Measurements from ENCODE around the gene GNS. TPM values are rescaled to one million over a fixed set of nuclear protein-coding genes. Genes with fewer than 3 reads are reported as not detected.
A peak's percentile ranks its signal among the peaks of the same experiment; 100 is the strongest.
"Not testable (repeated sequence)": the region's sequence is repeated elsewhere in the genome, so short reads cannot be mapped to it uniquely, and the experiment has no call there.

Gene GNS
- polyA plus RNA-seq, 5 donors: 60.6 to 104 (median 91.7) TPM

DNA sequence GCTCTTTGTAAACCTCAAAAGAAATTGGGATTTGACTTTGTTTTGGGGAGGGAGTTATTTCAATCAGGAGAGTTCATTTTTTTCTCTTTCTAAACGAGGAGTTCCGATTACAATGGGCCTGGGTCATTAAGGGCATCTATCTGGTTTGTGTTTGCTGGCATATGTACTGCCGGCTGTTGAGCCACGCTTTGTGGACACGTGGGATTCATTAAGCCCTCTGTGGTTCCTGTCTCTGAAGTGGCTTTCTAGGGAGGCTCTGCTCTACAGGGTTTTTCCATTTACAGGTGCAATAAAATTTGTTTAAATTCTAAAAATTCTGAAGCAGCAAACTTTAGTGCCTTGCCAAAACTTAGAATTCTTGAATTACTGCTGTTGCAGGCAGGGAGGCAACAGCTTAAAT is 57.9 kb downstream of the GNS start:
- no peak for DNase-seq

DNA sequence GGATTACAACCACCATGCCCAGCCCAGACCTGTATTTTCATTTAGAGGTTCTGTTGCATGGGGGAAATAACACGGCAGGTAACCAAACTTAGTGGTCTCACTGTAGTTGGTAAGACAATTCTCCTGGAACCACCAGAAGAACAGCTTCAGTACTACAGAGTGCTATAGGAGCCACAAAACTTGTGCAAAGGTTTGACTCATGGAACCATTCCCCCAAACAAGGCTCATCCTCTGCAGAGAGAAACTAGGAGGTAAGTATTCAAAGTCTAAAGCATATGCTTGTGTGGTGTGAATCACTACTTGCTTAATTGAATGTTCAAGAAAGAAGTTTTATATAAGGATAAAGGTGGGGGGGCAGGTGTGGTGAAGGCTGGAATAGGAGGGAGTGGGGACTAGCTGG is 58.7 kb downstream of the GNS start:
- no peak for DNase-seq

DNA sequence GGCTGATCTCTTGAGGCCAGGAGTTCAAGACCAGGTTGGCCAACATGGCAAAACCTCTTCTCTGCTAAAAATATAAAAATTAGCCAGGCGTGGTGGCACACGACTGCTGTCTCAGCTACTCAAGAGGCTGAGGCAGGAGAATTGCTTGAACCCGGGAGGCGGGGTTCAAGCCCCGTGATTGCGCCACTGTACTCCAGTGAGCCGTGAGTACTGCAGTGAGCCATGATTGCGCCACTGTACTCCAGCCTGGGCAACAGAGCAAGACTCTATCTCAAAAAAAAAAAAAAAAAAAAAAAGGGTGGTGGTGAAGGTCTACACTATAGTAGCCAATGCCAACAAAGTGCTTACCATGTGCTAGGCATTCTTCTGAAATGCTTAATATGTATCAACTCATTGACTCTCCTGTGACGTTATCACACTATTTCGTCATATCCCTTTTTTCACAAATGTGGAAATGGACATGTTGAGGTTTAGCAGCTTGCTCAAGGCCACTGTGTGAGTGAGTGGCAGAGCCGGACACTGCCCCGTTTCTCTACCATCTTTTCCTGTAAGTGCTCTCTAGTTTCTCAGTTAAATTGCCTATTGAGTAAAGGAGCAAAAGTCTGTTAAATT is 59.6 kb downstream of the GNS start:
- no peak for DNase-seq

DNA sequence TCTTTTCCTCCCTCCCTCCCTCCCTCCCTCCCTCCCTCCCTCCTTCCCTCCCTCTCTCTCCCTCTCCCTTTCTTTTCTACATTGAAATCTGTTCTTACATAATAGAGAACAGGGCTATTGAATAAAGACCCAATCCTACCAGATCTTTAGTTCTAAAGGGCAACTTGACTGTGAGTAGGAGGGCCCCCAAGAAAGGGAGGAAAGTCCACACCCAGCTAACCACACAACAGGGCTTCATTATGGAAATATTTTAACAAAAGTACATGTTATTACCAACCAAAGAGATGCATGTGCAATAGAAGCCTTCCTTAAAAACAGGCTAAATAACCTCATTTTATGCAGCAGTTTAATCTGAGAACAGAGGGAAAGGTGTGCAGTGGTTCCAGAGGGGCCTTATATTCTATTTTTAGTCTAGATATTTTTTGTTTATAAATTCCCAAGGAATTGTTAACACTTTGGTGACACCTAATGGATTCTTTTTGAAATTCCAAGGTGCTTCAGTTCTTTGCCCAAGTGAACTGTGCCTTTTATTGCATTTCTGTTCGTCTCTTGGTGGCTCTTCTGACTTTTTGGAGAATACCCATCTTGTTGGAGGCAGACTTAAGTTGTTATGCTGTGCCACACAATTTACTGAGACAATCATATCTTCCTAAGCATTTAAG is 63.0 kb downstream of the GNS start:
- DNase-seq: no peak

DNA sequence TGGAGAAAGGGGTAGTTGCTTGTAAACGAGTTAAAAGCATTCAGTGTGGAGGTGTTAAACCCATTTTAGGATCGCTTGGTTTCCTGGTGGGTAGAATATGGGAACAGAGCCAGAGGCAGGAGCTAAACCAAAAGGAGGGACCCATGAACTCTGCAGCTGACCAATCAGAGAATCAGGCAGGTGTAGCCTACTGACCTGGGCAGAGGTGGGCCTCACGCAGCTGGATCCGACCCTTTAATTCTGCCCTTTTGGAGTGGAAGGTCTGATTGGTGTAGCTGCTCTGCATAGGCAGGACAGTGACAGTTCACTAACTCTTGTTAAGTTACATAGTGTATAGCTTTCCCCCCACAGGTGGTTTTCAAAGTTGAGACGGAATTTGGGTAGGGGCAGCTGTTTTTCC is 63.7 kb downstream of the GNS start:
- no peak for DNase-seq

DNA sequence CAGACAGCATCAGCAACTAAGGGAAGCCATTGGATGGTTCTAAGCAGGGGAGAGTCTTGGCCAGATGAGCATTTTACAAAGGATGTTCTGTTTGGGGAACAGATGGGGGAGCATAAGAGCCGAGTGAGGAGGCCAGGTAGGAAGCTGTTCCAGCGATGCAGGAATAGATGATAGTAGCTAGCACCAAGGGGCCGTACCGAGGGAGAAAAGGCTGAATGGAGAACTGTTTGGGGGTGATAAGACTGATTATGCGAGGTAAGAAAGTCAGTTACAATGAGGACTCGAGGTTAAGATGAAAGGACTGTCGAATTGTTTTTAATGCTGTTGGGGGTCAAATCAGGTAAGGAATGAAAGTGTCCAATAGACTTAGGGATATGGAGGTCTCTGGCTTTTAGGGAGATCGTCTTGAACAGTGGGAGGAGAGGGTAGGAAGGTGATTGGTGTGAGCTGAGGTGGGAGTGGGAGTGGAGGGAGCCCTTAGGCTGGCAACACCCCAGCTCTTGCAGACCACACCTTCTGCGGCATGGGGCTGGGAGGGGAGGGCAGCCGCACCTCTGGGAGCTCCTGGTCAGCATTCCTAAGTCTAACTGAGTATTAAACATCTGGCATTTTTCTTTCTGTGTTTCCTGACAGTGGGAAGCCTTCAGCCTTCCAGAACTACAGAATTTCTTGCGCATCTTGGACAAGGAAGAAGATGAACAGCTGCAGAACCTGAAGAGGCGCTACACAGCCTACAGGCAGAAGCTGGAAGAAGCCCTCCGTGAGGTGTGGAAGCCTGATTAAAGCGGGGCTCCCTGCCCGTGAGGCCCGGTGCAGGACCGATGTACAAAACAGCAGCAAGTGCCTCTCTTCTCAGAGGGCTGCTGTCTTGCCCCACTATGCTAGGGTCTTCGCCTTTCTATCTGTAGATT is 64.8 kb downstream of the GNS start:
- DNase-seq: no peak

DNA sequence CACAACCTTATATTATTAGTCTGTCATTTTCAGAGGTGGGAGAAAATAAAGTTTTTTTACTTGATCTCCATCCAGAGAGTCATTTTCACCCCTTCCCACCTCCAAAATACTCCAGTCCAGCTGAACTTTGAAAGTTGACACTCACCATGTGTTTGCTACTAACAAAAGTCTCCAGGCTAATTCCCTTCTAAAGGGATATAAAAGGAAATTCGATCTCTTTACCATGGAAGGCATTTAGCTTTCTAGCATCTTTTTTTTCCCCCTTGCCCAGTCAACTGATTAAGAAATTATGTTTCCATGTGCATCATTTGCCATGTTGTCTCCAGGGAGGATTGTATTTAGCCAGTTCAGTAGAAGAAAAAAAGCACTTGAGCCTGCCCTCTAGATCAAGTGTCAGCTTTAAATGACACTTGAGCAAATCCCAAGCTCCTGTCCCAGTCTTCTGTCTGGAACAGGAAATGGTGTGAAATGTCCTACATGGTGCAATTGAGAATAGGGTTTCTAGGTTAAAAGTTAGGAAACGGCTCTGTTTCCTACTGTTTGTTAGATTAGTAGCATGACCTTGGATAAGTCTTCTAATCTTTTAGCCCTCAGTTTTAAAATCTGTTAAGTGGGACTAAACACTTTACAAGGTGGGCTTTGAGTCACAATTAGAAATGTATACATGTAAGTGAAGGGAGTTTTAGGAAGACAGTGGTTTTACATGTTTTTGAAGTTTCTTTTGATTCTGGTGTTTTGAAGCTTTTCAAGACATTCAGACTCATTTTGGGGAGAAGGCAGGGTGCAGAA is 67.2 kb downstream of the GNS start:
- no peak for DNase-seq

DNA sequence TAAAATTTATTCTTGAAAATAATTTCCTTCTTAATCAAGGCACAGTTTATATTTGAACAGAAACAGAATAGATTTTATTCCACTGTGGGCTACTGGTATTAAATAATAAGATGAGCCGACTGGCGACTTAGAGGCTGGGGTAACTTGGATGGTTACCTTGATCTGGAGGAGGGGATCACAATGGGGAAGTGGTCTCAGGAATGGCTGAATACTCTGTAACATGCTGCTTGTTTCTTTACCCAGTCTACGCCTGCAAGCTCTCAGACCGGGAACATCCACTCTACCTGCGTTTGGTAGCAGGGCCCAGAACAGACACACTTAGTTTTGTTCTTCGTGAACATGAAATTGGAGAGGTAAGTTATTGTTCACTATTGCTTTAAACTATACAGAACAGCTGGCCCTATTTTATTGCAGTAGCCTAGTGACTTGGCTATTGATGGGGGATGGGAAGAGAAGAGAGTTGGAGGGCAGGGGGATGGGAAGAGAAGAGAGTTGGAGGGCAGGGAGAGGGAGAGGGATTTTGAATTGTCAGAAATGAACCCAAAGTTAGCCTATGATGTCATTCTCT is 67.9 kb downstream of the GNS start:
- DNase-seq: no peak

DNA sequence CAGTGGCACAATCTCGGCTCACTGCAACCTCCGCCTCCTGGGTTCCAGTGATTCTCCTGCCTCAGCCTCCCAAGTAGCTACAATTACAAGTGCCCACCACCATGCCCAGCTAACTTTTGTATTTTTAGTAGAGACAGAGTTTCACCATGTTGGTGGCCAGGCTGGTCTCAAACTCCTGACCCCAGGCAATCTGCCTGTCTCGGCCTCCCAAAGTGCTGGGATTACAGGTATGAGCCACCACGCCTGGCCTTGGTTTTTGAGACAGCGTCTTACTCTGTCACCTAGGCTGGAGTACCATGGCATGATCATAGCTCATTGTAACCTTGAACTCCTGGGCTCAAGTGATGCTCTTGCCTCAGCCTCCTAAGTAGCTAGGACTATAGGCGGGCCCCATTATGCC is 69.0 kb downstream of the GNS start:
- not testable (repeated sequence) for DNase-seq

DNA sequence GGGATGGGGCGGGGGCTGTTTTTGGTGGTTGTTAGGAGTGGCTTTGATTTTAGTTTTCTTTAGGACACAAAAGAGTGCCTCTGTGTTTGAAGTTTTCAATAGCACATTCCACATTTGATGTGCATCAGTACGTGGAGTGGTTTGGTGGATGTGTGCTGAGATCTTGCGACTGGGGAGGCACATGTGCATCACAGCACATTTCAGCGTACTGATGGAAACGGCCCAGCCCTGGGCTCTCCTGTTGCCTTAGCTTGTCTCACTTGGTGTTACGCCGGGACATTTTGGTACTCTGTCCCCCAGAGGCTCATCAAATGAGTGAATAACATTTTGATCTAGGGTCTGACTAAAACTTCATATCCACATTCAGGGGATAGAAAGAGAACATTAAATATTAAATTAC is 70.5 kb downstream of the GNS start:
- DNase-seq: no peak

DNA sequence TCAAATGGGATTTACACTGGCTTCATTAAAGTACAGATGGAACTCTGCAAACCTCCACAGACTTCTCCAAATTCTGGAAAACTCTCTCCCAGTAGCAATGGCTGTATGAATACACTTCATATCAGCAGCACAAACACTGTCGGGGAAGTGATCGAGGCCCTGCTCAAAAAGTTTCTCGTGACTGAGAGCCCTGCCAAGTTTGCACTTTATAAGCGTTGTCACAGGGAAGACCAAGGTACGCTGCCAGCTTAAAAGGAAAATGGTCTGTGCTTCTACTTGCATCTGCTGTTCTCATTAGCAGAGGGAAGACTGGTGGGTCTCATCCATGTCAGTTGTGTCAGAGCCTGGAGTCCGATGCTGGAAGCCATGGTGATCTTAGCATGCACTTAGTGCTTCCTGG is 71.0 kb downstream of the GNS start:
- no peak for DNase-seq

DNA sequence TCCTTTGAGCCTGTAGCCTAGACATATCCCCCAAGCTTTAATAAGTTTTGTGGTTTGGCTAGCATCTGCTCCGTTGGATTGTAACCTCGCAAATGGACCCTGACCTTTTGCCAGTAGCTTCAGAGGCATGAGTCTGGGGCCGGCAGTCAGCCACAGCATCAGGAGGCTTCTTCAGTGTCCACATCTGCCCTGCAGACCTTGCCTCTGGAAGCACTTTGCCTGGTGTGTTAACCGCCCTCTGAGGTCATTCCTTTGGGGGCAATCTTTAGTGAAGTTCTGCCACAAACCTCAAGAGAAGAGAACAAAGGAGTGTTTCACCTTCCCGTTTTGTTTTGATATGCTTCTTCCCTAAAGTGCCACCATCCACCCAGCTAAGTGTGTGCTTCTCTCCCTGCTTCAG is 71.4 kb downstream of the GNS start:
- no peak for DNase-seq

DNA sequence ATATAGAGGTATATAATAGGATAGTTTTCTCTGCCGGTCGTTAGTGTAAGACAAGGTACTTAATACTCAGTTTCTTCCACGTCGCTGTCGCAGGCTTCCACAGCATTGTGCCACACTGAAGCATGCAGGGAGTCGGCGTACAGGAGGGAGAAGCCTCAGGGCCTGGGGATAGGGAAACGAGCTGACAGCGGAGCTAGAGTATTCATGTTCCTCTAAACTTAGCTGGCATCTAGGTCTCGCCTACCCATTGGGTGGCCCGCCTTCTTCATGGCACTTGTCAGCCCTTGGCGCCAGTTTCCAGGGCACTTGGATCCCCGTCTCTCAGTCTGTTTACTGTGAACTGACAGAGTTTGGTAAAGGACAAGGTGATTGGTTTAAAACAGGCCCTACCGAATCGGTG is 73.6 kb downstream of the GNS start:
- no peak for DNase-seq

DNA sequence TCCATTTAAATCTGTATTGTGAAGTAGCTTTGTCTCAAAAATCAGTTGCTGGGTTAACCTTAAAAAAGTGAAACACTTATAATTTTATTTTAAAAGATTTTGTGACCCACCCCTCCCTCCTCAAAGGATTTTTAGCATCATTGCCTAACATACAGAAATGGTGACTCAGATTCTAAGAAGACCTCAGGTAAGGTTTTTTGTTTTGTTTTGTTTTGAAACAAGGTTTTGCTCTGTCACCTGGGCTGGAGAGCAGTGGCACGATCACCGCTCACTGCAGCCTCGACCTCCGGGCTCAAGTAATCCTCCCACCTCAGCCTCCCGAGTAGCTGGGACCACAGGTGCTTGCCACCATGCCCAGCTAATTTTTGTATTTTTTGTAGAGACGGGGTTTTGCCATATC is 74.2 kb downstream of the GNS start:
- DNase-seq: no peak

DNA sequence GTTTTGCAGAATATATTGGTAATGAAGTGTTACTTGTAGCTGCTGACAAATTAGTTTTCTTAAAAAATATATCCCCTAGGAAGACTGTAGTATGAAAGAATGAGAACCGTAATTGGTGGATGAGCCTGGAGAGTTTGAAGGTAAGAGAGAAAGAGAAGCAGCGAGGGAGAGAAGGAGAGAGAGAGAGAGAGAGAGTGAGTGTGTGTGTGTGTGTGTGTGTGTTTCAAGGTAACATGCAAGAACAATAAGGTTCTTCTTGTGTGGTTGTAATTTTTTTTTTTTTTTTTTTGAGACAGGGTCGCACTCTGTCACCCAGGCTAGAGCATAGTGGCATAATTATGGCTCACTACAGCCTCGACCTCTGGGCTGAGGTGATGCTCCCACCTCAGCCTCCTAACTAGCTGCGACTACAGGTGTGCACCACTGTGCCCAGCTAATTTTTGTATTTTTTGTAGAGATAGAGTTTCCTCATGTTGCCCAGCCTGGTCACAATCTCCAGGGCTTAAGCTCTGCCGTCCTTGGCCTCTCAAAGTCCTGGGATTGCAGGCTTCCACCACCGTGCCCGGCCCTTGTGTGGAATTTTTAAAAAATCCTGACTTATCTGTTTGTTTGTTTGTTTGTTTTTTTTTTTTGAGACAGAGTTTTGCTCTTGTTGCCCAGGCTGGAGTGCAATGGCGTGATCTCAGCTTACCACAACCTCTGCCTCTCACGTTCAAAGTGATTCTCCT is 75.2 kb downstream of the GNS start:
- DNase-seq: no peak

DNA sequence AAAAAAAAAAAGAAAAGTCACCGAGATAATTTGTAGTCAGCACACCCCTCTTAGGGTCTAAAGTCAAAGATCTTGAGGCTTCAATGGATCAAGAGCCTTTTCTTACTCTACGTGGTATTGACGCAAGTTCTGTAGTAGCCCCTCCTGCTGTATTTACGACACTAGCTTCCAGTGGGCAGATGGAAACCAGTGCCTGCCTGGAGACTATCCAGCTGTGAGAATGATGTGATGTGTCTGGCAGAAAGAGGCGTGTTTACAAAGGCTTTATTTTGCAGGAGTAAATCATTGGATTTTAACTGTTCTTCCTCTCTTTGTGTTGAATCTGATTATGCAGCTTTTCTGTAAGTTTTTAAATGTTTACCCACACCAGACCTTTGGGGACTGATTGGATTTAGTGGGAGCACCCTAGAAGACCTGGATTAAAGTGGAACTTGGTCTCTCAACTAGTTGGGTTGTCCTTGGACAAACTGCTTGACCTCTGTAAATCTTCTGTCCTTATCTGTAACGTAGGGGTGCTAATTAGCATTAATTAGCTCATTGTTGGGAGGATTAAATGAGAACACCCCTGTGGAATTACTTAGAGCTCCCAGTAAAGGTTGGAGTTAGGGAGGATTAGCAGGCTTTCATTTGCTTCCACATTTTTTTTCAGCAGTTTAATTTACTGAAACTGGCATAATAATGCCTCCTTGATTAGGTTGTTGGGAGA is 76.5 kb downstream of the GNS start:
- DNase-seq: peak; percentile 79 to 85

DNA sequence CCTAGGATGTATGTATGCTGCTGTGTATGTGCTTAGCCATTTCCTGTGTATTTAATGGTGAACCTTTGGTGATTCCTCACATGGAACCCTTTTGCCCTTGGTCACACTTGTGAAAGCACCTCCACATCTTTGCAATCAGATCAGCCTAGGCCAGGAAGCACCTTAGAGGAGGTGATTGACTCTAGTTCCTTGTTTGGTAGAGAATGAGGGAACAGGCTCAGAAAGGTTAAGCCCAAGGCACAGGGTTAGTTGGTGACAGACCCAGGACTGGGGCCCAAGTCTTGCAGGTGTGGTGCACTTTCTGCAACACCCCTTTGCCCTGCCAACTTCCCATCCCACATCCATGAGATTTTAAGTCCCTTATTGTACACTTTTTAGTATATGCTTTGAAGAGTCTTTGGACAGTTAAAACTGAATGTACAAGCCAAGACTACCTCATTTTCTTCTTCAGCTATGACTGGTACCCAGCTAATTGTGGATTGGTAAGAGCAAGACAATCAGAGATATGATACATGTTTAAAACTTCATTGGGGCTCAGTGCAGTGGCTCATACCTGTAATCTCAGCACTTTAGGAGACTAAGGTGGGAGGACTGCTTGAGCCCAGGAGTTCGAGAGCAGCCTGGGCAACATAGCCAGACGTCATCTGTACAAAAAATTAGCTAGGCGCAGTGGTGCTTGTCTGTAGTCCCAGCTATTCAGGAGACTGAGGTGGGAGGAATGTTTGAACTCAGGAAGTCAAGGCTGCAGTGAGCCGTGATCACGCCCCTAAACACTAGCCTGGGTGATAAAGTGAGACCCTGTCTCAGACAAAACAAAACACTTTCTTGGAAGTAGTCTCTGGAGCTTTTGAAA is 77.8 kb downstream of the GNS start:
- no peak for DNase-seq

DNA sequence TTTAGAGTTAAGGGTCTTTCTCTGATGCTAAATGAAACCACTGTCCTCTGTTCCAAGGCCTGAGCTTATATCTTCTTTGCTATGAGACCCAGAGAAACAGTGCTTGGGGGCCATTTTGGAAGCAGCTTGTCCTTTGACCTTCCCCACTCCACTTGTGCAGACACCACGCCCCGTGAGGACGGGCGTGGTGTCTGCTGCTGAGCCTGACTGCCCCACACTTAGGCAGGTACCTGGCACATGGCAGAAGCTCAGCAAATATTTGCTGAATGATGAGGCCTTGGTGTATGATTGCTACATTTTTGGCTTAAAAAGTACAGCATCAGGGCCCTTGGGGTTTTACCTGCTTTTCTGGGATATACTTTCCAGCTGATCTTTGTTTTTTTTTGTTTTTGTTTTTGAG is 79.0 kb downstream of the GNS start:
- DNase-seq: no peak

DNA sequence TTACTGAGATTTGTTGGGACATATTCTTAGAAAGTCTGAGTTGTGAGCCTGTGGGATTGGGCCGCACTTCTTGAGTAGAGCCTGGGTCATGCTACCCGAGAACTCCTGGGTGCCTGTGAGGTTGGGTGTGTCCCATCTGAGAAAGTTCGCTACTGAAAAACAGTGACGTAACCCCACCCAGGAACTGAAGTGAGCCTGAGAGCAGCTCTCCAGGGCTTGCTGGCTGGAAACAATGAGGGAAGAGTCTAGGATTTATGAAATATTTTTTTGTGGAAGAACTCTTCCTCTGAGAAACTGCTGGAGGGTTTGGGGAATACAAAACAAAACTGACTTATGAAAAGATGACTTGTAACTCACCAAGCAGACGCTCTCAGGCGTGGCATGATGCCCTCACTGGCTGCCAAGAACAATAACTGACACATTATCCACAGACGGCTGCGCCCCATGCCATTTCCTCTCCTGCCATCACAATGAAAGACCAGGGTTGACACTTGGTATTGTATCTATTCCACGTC is 79.7 kb downstream of the GNS start:
- DNase-seq: no peak

Measured in right lung (tissue), 5 donors.